NCI-H524 treated with DMSO at 0.1 percent for 48 hours (cell line): ENCODE data around the gene HOMER3.

ENCODE experiments used
- DNase-seq: peaks from one replicate; lab custom pipeline; 2025; lab: John Stamatoyannopoulos, UW

HOMER3 gene

GRCh38 chr19:18940769-18941627 is at the start of gene HOMER3:
Gene HOMER3, minus strand, starts transcription at chr19:18941217. Its CDS starts 2,235 bp downstream, at chr19:18938982.
- peak; percentile 11 for DNase-seq

- no peak for DNase-seq
Measured at GRCh38 chr19:18990128-18990708, 49.2 kb upstream of the HOMER3 start.

- DNase-seq, result no peak
Measured at GRCh38 chr19:18989316-18989715, 48.3 kb upstream of the HOMER3 start.

GRCh38 chr19:18987456-18987855 is 46.4 kb upstream of the HOMER3 start:
- peak; percentile 82 for DNase-seq

GRCh38 chr19:18985257-18985656 is 44.2 kb upstream of the HOMER3 start:
- no peak for DNase-seq

- no peak for DNase-seq
Measured at GRCh38 chr19:18984251-18984650, 43.2 kb upstream of the HOMER3 start.

- DNase-seq, result no peak
Measured at GRCh38 chr19:18982669-18983068, 41.7 kb upstream of the HOMER3 start.

- no peak for DNase-seq
Measured at GRCh38 chr19:18980432-18981020, 39.5 kb upstream of the HOMER3 start.

GRCh38 chr19:18978616-18979015 is 37.6 kb upstream of the HOMER3 start:
- DNase-seq, result no peak

- no peak for DNase-seq
Measured at GRCh38 chr19:18975869-18976268, 34.9 kb upstream of the HOMER3 start.

- no peak for DNase-seq
Measured at GRCh38 chr19:18975011-18975410, 34.0 kb upstream of the HOMER3 start.

- no peak for DNase-seq
Measured at GRCh38 chr19:18972851-18973250, 31.8 kb upstream of the HOMER3 start.

- no peak for DNase-seq
Measured at GRCh38 chr19:18972301-18972811, 31.3 kb upstream of the HOMER3 start.

- no peak for DNase-seq
Measured at GRCh38 chr19:18969931-18970659, 29.1 kb upstream of the HOMER3 start.

- no peak for DNase-seq
Measured at GRCh38 chr19:18967358-18968146, 26.5 kb upstream of the HOMER3 start.

- no peak for DNase-seq
Measured at GRCh38 chr19:18966307-18966706, 25.3 kb upstream of the HOMER3 start.

- no peak for DNase-seq
Measured at GRCh38 chr19:18964121-18964520, 23.1 kb upstream of the HOMER3 start.

- no peak for DNase-seq
Measured at GRCh38 chr19:18961767-18962620, 21.0 kb upstream of the HOMER3 start.

GRCh38 chr19:18960370-18960769 is 19.4 kb upstream of the HOMER3 start:
- DNase-seq, result no peak

GRCh38 chr19:18955042-18955441 is 14.0 kb upstream of the HOMER3 start:
- DNase-seq, result no peak
